Prostate gland (tissue), 2 donors: ENCODE data around the gene CES5A.

ENCODE experiments used
- POLR2A ChIP-seq: fragments of 450-650 bp; IDR thresholded peaks from one replicate; pipeline ENCODE4 v1.6.1; 2016; ENCODE audit warnings: antibody characterized with exemption, mild to moderate bottlenecking
- POLR2AphosphoS5 ChIP-seq: sonication (generic); formaldehyde crosslinking; IDR thresholded peaks from one replicate; pipeline ENCODE4 v1.6.1; 2017; ENCODE audit warnings: antibody characterized with exemption
- TF ChIP-seq, protein P1 (sequence below), 4 experiments: fragments of 200-600 bp in 2 of 4; fragments of 450-650 bp in 2 of 4; sonication (generic) in 2 of 4; IDR thresholded peaks; 1 replicate in 3 of 4; 2 replicates in 1 of 4; pipeline ENCODE4 v1.5.1; 2016 to 2019; ENCODE audit warnings: antibody characterized with exemption in 4 of 4, mild to moderate bottlenecking in 2 of 4, moderate library complexity in 2 of 4

DNA sequence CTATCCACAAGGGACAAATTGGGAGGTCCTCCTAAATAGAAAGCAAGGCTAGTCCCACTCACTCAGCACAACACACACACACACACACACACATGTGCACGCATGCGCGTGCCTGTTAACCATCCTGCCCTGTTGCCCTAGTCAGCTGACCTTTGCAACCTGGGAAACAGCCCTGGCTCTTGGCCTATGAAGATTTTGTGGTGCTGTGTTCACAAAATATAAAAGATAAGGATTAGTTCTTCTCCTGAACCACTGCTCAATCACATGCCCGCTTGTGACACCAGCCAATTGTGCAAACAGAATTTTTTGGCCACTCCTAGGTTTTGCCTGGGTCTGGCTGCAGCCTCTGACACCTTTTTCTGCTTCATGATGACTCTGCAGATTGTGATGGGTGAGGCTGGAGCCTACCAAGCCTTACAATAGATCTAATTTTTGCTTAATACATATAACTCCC is 39.0 kb downstream of the CES5A start:
- TF ChIP-seq, protein P1, sequence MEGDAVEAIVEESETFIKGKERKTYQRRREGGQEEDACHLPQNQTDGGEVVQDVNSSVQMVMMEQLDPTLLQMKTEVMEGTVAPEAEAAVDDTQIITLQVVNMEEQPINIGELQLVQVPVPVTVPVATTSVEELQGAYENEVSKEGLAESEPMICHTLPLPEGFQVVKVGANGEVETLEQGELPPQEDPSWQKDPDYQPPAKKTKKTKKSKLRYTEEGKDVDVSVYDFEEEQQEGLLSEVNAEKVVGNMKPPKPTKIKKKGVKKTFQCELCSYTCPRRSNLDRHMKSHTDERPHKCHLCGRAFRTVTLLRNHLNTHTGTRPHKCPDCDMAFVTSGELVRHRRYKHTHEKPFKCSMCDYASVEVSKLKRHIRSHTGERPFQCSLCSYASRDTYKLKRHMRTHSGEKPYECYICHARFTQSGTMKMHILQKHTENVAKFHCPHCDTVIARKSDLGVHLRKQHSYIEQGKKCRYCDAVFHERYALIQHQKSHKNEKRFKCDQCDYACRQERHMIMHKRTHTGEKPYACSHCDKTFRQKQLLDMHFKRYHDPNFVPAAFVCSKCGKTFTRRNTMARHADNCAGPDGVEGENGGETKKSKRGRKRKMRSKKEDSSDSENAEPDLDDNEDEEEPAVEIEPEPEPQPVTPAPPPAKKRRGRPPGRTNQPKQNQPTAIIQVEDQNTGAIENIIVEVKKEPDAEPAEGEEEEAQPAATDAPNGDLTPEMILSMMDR (IDR thresholded peaks at IDR 0.05): no peak
- TF ChIP-seq POLR2A (no peak), POLR2AphosphoS5 (no peak)
